Activated naive CD4-positive, alpha-beta T cell treated with anti-CD3 and anti-CD28 coated beads, Interleukin-2, amount 50 U/mL, for 16 hours (primary cell): Measurements from ENCODE around the gene MTUS2.

ENCODE experiments used
- DNase-seq: peaks from one replicate; pipeline ENCODE4 v3.0.0-alpha.2; 2020

MTUS2 gene

DNA sequence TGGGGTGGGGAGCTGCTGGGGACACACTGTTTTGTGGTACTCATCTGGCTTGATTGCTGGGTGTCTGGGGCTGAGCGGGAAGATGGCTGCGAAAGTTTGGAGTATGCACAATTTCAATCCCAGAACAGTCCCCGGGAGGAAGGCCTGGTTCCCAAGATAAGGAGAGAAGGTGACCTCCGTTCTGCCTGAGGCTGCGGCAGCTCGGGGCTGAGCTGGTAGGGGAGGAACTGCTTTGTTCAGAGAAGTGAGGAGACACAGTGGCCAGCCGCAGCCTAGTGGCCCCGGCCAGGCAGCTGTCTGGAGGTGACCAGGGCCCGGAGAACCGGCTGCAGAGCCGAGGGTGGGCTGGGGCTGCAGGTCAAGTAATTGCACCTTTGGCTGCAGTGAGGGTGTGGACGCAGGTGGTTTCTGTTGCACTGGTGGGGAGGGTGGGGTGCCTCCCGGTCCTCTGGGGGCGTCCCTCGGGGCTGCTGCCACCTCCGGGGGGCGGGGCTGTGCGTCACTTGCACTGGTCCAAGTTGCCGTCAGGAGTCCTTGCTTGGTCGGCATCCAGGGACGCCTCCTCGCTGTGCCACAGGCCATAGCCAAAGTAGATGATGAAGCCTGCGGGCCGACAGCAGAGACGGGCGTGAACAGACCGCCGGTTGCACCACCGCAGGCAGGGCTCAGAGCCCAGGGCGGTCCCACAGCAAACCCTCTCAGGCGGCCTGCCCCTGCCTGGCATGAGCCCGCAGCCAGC, 694.0 kb downstream of the MTUS2 start:
- no peak for DNase-seq

DNA sequence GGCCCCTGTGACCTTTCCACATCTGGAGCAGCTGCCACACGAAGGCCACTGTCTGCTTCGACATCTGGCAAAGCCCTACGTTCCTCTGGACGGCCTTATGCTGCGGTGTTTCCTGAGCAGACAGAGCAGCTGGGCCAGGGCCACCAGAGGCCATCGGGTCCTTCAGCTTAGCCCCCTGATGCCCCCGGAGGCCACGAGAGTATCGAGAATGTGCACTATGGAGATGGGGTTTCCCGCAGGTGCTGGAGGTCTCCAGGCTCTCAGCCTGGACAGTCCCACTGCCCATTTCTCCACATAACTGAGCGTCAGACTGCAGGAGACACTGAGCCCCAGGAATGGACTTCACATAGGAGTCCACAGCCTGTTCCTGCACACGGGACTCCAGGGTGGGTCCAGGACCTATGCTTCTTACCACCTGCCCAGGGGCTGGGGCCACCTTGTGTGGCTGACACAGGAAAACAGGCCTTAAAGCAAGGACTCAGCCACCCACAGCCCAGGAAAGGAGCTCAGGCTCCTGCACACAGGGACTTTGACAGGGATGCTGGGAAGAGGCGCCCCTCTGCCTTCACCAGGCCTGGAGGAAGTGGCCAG, 694.7 kb downstream of the MTUS2 start:
- DNase-seq: no peak

DNA sequence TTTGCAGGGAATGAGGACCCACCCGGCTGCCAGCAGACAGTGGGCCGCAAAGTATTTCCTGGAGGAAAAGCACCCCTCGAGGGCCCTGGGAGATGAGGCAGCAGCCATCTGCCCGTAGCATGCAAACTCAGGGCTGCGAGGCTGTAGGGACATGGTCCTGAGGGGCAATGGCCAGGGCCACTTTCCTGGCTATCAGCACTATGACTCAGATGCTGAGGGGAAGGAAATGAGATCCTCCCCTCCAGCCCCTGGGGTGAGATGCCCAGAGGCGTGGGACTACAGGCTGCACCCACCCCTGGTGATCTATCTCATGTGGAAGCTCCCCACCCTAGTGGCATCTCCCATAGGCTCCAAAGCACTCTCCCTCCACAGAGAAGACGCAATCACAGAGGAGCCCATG, 695.2 kb downstream of the MTUS2 start:
- no peak for DNase-seq

DNA sequence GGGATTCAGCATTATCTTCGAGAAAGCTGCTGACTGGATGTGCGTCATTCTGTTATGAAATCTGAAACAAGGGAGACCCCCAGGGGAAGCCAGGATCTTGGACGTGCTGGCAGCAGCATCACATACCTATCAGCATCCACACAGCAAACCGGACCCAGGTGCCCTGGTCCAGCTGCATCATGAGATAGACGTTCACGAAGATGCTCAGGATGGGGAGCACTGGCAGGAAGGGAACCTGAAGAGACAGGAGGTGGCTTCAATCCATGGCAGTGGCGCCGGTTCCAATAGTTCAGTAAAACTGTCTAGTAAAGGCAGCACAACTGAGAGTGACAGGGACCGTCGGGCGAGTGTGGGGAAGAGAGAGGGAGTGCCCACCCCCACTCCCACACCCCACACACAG, 695.9 kb downstream of the MTUS2 start:
- no peak for DNase-seq

DNA sequence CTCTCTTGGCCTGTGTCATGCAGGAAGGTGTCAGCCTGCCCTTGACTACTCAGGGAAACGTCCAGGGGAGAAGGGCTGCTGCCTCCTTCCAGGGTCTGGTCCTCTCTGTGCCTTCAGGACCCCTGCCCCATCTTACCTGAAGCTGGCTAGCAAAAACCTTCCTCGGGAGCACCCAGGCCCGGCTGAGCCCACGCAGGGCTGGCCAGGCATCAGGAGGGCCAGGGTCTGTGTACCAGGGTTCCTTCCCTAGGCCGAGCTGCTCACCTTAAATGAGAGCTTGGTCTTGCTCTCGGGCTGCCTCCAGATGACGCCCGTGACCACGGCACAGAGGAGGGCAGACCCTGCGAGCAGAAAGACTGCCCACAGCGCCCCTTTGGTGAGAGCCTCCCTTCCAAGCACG, 696.7 kb downstream of the MTUS2 start:
- no peak for DNase-seq

DNA sequence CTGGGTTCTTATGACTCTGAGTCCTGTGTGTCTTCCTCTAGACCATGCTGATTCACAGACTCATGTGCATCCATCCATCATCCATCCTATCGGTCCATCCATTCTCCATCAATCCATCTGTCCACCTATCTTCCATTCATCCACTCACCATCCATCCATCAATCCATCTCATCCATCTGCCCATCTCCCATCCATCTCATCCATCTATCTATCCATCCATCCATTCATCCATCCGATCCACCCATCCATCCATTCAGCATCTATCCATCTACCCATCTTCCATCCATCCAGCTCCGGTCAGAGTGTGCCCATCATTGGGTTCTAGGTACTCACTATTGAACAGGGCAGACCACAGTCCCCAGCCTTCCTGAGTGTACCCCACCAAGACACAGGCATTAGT, 699.8 kb downstream of the MTUS2 start:
- no peak for DNase-seq

DNA sequence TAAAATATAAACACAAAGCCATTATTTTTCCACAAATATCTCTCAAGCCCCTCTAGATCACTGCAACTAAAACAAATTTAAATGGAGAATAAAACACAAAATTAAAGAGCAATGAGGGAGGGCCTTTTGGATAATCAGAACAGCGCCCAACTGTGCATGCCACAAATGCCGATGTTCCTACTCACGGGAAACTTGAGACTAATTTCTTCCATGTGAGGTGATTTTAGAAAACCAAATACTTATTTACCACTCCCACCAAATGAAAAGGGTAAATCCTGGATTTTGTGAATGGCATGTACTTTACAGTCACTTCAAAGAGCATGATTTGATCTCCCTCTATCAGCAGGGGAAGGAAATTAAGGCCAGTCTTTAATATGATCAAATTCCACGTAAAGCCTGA, 700.5 kb downstream of the MTUS2 start:
- DNase-seq: no peak

DNA sequence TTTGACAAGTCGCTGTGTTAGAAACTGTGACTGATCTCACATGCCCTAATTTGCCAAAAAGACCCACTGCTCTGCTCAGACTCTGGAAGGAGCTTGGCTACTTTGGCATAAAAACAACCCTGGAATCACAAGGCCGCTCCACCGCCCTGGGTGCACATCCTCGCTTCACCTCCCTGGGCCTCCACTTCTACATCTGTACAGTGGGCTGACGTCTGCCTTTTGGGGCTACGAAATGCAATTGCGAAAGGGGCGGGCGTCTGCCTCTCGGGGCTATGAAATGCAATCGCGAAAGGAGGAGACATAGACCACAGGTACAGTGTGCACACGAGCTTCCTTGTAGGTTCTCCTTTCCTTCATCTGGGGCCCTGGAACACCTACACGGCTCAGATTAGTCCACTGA, 701.2 kb downstream of the MTUS2 start:
- no peak for DNase-seq

DNA sequence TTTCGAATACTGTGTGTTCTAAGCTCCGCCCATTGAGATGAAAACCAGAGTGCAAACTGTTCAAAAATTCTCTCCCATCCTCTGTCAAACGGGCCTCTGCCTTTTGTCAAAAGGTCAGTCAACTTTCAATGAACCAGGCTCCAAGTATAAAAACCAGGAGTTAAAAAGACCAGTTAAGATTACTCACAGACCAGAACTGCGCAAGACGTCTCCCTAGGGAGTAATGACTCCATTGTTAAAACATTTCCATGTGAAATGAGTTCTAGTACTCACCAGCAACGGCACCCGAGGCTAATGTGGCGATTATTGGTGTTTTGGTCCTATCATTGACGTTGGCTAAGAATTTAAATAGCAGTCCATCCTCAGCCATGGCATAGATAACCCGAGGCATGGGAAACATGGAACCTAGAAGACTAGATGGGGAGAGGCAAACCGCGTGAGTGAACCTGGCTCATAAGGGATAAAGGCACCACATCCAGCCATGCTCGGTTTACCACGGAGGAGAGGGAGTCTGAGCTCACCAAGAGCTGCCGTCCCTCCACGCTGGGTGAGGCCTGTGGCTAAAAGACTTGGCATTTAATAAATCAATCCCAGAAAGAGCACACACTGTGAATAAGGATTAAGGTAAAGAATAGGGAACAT, 702.0 kb downstream of the MTUS2 start:
- no peak for DNase-seq

DNA sequence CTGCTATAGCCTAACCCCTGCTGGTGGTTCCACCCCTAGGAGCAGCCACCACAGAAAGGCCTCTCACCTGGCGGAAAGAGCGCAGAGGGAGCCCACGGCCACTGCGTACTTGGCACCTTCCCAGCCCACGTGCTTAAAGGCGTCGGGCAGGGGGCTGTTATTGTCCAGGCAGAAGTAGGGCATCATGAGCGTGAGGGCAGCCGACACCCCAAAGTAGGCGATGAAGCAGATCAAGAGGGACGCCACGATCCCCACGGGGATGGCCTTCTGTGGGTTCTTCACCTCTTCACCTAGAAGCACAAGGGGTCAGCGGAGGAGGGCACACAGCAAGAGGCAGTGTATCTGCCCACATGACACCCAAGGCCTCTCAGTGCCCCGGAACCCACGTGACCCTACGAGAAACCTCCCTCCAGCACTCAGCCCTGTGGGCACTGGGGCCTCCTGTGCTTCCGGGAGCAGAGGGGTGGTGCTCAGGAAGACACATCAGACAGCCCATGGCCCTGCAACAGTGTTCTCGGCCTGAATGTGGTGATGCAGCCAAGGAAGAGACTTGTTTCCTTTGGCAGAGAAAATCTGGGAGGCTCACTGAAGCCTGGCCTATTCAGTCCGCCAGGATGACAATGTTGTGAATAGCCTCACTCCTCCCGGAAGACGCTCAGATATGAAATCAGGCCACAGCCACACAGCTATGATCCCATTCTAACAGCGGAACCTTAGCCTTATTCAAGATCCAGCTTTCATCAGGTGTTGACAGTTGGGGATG, 703.2 kb downstream of the MTUS2 start:
- no peak for DNase-seq

DNA sequence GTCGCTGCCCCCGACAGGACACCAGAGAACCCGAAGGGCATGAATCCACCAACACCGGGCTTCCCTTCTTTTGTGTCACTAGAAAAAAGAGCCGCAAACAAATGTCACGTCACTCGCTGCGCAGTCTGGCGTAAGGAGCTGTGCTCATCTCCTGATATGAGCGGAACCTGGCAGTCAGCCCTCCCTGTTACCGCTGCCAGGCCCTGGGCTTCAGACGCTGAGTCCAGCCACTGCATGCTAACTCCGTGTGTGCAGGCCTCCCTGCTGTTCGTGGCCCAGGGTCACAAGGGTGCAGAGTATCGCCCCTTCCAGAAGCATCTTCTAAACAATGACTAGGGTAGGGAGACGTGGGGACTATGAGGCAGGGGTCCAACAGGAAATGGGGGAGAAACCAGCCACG, 704.0 kb downstream of the MTUS2 start:
- no peak for DNase-seq

DNA sequence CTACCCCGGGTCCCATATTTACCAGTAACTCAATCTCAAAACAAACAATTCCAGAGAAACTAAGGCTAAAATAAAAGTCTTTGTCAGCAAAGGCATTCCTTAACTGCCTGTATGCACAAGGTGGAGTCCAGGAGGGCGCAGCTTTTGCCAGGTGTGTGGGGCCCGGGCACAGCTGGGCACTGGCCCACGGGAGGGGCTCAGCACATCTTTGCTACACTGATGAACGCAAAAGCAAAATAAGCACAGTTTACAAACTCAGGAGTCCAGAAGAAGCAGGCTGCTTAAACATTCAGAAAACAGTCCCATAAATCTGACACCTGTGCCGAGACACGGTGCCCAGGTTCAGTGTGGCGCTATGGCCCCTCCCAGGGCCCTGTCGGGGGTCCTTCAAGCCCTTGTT, 704.5 kb downstream of the MTUS2 start:
- no peak for DNase-seq

DNA sequence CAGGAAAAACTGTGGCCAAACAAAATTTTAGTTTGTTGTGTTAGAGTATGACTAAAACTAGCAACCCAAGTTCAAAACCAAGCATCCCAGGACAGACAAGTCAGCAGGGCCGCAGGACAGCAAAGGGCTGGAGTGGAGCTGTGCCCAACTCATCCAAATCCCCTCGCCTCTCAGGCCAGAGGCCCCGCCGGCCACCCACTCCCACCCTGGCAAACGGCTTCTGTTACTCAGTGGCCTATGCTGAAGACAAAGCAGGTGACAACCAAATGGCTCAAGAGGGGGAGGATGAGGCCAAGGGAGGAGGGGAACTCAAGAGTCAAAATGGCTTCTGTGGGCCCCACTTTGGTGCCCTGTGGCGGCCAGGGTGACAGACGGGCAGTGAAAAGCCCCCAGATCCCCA, 705.6 kb downstream of the MTUS2 start:
- no peak for DNase-seq

DNA sequence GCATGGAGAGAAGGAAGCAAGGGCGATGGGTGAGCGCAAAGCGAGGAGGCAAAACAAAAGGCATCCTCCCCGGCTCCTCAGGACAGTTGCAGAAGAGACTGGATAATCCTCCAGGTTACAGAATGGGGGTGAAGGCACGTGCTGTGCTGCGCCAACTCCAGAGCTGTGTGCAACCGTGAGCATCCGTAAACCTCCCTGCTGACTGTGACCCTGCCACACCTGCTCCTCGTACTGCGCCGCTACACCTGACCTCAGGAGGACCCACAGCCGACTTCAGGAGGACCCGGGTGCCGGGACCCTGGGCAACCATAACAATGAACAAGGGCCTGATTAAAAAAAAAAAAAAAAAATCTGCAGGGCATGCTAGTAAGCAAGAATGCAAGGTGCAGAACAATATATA, 706.6 kb downstream of the MTUS2 start:
- DNase-seq: no peak

DNA sequence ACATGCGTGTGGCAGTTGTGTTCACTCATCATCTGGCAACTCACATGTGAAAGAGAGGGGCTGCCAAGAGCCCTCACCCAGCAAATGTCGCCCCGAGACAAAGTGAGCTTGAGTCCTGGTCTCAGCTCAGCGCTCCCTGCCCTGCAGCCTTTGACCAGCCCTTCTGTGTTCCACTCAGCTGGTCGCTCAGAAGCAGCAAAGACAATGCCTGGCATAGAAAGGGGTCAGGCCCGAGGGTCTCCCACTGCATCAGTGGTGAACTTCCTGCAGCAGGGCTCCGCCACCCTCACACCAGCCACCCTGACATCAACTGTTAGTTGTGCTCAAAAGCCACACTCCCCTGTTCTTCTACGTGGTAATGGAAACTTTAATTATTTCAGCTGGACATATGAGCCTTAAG, 707.4 kb downstream of the MTUS2 start:
- DNase-seq: no peak

DNA sequence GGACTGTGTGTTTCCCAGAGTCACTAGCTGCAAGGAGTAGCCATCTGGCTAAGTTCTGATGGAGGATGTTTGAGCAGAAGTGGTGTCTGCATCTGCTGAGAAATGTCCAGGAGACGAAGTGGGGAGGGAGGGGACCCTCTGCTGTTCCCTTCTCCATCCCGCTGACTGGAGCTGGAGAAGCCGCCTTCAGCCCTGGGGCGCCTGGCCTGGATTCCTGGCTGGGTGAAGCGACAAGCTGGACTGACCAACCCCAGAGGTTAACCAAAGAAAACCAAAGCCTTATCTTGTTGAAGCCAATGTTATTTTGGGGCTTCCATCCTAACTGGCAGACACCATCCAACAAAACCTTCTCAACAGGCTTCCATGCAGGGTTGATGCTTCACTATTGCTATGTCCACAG, 707.8 kb downstream of the MTUS2 start:
- no peak for DNase-seq

DNA sequence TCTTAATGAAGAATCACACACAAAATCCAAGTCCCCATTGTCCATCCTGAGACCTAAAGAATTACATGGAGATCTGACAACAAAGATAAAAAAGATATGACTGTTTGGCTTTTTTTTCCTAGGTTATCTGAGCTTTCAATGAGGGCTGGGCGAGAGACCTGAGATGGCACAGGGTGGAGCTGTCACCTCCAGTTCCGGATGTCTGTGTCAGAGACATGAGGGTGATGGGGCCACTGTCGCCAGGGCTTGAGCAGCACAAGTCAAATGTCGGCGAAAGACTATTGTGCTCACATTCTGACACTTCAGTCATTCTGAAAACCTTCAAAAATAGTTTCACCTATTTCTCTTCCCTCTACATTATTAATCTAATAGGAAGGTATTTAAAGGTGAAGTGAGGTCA, 709.6 kb downstream of the MTUS2 start:
- no peak for DNase-seq

DNA sequence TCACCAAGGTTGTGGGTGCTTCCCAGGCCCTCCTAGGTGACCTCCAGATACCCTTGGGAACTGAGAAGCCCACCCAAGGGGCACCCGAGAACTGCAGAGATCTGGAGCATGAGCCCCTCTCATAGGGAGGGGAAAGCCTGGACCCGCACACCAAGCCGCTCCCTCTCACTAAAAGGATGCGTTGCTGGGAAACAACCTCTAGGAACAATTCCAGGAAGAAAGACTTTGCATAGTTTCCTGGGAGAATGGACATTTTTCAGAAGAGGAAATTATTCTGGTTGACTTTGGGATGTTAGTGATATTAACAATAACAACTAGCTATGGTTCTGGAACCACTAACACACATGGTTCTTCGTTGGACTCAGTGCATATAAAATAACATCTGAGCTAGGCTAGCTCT, 710.8 kb downstream of the MTUS2 start:
- DNase-seq: no peak

DNA sequence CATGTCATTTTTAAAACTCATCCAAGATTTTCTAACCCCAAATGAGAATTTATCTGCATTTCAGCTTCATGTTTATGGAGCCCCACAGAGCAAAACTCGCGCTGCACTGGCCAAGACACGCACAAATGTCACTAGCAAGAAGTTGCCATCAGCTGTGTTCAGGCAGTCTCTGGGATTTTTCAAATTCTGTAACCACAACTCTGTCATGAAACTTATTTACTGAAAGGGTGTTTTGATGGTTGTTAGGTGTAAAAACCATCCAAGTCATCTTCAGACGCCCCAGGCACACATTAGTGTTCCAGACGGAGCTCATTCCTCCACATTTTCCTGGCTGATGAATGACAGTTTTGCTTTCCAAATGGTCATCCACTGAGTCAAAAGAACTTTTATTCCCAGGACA, 712.0 kb downstream of the MTUS2 start:
- no peak for DNase-seq

DNA sequence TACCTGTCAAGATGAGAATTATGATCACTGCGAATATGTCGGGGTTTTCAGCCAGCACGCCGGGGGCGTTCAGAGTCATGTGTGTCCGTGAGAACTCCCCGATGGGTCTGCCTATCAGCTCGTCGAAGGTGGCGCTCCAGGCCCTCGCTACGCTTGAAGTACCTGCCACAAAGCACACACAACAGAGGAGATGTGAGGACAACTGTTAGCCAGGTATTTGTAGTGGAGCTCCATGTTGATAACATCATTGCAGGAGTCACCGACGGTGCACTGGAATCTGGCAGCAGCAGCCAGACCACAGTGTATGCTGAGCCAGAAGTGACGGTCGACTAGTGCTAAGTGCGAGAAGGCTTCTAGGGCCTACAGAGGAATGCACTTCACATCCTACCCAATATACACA, 712.7 kb downstream of the MTUS2 start:
- DNase-seq: no peak

DNA sequence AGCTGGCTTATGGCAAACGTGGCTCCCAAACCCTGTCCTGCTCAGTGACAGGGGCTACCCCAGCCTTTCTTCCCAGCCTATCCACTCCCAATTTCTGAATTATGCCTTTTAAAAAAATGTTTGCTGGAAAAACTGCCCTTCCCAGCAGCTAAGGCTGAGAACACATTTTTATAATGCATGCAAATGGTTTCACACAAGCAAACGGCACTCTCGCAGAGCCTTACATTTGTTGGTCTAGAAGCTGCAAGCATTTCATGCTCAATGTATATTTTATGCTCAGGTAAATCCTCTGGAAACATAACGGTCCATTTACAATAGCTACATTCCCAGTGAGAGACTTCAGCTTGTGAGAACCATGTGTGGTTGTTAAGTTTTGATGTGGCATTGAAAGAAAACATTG, 713.9 kb downstream of the MTUS2 start:
- DNase-seq: no peak

DNA sequence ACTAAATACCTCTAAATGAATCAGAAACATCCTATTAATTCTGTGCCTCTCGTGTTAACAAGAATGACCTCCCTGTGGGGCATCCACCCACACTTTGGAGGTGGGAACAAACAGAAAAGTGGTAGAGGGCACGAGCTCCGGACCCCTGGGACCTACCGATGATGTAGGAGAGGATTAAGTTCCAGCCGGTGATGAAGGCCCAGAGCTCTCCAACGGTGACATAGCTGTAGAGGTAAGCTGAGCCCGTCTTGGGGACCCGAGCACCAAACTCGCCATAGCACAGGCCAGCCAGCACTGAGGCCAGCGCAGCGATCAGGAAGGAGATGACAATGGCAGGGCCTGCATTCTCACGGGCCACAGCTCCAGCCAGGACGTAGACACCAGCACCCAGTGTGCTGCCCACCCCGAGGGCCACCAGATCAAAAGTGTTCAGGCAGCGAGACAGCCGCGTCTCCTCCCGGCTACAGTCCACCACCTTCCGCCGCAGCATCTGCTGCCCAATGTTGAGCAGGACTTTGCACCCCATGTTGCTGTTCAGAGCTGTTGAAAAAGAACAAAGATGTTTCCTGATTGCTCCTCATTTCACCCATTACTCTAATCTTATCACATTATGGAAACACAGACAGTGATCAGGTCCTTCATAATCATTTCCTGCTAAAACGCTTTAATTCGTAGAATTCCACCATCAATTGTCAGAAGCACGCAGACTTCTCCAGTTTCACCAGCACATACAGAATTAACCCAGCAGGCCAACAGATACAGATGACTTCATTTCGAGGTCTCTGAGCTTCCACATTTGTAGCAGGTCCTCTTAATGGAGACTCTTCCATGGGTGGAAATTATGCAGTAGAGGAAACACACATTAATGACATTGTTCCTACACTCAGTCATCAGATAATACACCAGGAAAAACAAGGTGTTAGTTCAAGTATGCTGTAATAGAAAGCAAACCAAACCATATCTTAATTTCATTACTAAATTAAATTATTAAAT, 715.8 kb downstream of the MTUS2 start:
- DNase-seq: no peak

DNA sequence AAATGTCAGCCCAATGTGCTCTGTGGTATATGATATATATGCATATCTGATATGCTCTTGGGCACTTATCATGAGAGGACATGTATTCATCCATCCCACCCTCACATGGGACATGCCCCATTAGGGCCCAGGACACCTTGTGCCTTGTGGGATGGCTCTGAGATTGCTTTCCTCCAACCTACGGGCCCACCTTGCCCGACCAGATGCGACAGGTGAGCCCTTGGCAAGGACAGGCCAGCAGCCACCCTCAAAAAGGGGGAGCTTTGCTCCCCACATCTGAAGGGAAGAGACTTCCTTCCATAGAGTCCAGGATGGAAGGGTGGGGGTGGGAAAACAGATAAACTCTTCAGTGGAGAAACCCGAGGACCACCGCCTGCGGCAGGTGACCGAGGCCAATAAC, 716.7 kb downstream of the MTUS2 start:
- DNase-seq: no peak
